Neural cell (in vitro differentiated cells): ENCODE measurements around the gene GALK1. TPM values are rescaled to one million over a fixed set of nuclear protein-coding genes. Genes with fewer than 3 reads are reported as not detected.

Source experiments
- H2AFZ ChIP-seq: fragments of 200-600, 300-800 bp; sonication (generic), shearing (Covaris generic); 2 replicates; pipeline ENCODE4 v1.6.0; 2014; ENCODE audit warnings: low read depth, mild to moderate bottlenecking, antibody characterized with exemption, low read length, moderate library complexity
- H3F3A ChIP-seq: fragments of 200-600 bp; shearing (Covaris generic); 2 replicates; pipeline ENCODE4 v1.6.1; 2016; ENCODE audit warnings: mild to moderate bottlenecking, moderate library complexity, mixed read lengths, antibody characterized with exemption, low read length; ENCODE audit not compliant: insufficient read depth, poor library complexity, severe bottlenecking
- H3K27ac ChIP-seq: fragments of 200-600, 300-800 bp; sonication (generic), shearing (Covaris generic); 2 replicates; pipeline ENCODE4 v1.5.1; 2014; ENCODE audit warnings: mild to moderate bottlenecking, low read length, moderate library complexity
- H3K27me3 ChIP-seq: fragments of 300-800, 200-600 bp; sonication (generic), shearing (Covaris generic); 2 replicates; pipeline ENCODE4 v1.6.0; 2014; ENCODE audit warnings: mild to moderate bottlenecking, low read depth, low read length, moderate library complexity; ENCODE audit not compliant: insufficient read depth
- H3K36me3 ChIP-seq: fragments of 300-800, 200-600 bp; sonication (generic), shearing (Covaris generic); 2 replicates; pipeline ENCODE4 v1.5.1; 2014; ENCODE audit warnings: mild to moderate bottlenecking, antibody characterized with exemption, low read length, moderate library complexity; ENCODE audit not compliant: insufficient read depth
- H3K4me2 ChIP-seq: fragments of 300-800, 200-600 bp; sonication (generic), shearing (Covaris generic); 2 replicates; pipeline ENCODE4 v1.6.0; 2014; ENCODE audit warnings: mild to moderate bottlenecking, low read length
- H3K4me3 ChIP-seq: fragments of 300-800, 200-600 bp; sonication (generic), shearing (Covaris generic); 2 replicates; pipeline ENCODE4 v1.5.1; 2014; ENCODE audit warnings: mild to moderate bottlenecking, low read length, moderate library complexity
- H3K79me2 ChIP-seq: fragments of 200-600 bp; shearing (Covaris generic); replicated peaks from 2 replicates; pipeline ENCODE4 v1.6.0; 2014; ENCODE audit warnings: mild to moderate bottlenecking, low read length, moderate library complexity; ENCODE audit not compliant: insufficient read depth
- H3K9ac ChIP-seq: fragments of 300-800, 200-600 bp; sonication (generic), shearing (Covaris generic); 2 replicates; pipeline ENCODE4 v1.6.1; 2016; ENCODE audit warnings: mild to moderate bottlenecking, low read length, mixed read lengths
- H3K9me2 ChIP-seq: fragments of 200-600 bp; shearing (Covaris generic); 2 replicates; pipeline ENCODE4 v1.6.1; 2016; ENCODE audit warnings: mild to moderate bottlenecking, low read length, mixed read lengths; ENCODE audit not compliant: insufficient read depth
- H3K9me3 ChIP-seq: fragments of 200-600, 300-800 bp; sonication (generic), shearing (Covaris generic); 2 replicates; pipeline ENCODE4 v1.6.1; 2016; ENCODE audit warnings: mild to moderate bottlenecking, mixed run types, low read length, moderate library complexity, mixed read lengths
- H4K20me1 ChIP-seq: fragments of 200-600 bp; shearing (Covaris generic); 2 replicates; pipeline ENCODE4 v1.6.1; 2016; ENCODE audit warnings: mild to moderate bottlenecking, mixed run types; ENCODE audit not compliant: insufficient read depth
- EP300 ChIP-seq: fragments of 450-650 bp; conservative IDR thresholded peaks from 2 replicates; pipeline ENCODE4 v1.6.1; 2014; ENCODE audit warnings: antibody characterized with exemption, mild to moderate bottlenecking, moderate library complexity; ENCODE audit not compliant: poor library complexity, severe bottlenecking
- EZH2 ChIP-seq: fragments of 200-600, 300-800 bp; shearing (Covaris generic), sonication (generic); IDR thresholded peaks from 2 replicates; pipeline ENCODE4 v1.6.1; 2014; ENCODE audit warnings: antibody characterized with exemption, low read length, borderline replicate concordance, mild to moderate bottlenecking; ENCODE audit not compliant: insufficient read depth, poor library complexity, severe bottlenecking
- MXI1 ChIP-seq: fragments of 450-650 bp; conservative IDR thresholded peaks from 2 replicates; pipeline ENCODE4 v1.6.1; 2014; ENCODE audit warnings: antibody characterized with exemption, mild to moderate bottlenecking; ENCODE audit not compliant: poor library complexity, severe bottlenecking
- POLR2AphosphoS5 ChIP-seq: IDR thresholded peaks from 2 replicates; pipeline ENCODE4 v1.6.1; 2012
- RAD21 ChIP-seq: fragments of 450-650 bp; conservative IDR thresholded peaks from 2 replicates; pipeline ENCODE4 v1.6.1; 2014; ENCODE audit warnings: antibody characterized with exemption, mild to moderate bottlenecking, moderate library complexity
- REST ChIP-seq: IDR thresholded peaks from 2 replicates; pipeline ENCODE4 v1.6.1; 2012; ENCODE audit warnings: borderline replicate concordance
- SMC3 ChIP-seq: fragments of 450-650 bp; conservative IDR thresholded peaks from 2 replicates; pipeline ENCODE4 v1.6.1; 2014; ENCODE audit warnings: antibody characterized with exemption, mild to moderate bottlenecking, moderate library complexity; ENCODE audit not compliant: poor library complexity
- TAF1 ChIP-seq: IDR thresholded peaks from 2 replicates; pipeline ENCODE4 v1.6.1; 2012; ENCODE audit warnings: low read depth
- polyA plus RNA-seq: library from polyadenylated mRNA; depleted of rRNA; stranded (reverse); fragments of >200 nt; gene quantifications from 2 replicates; pipeline ENCODE4 v1.2.3, GENCODE V29; 2014
- TF ChIP-seq, protein P1 (sequence below): fragments of 450-650 bp; IDR thresholded peaks from 2 replicates; pipeline ENCODE4 v1.5.1; 2014; ENCODE audit warnings: antibody characterized with exemption, mild to moderate bottlenecking, moderate library complexity; ENCODE audit not compliant: poor library complexity, severe bottlenecking

GALK1 gene
- polyA plus RNA-seq, 1 donor from 2014 or later, result 4.8 TPM

- H3K27me3 ChIP-seq, result no peaks in the 10 kb centered on the region
- H4K20me1 ChIP-seq, result peaks cover 38% of the 10 kb centered on the region
- H3K79me2 ChIP-seq, result peaks cover 38% of the 10 kb centered on the region
- H3K4me2 ChIP-seq, result no peak overlapping the region
- H2AFZ ChIP-seq, result no peak overlapping the region
- no peaks in the 10 kb centered on the region for H3K9me2 ChIP-seq
- peaks cover 3% of the 10 kb centered on the region for H3K36me3 ChIP-seq
- no peaks in the 10 kb centered on the region for H3F3A ChIP-seq
- no peak overlapping the region for H3K4me3 ChIP-seq
- TF ChIP-seq, protein P1, sequence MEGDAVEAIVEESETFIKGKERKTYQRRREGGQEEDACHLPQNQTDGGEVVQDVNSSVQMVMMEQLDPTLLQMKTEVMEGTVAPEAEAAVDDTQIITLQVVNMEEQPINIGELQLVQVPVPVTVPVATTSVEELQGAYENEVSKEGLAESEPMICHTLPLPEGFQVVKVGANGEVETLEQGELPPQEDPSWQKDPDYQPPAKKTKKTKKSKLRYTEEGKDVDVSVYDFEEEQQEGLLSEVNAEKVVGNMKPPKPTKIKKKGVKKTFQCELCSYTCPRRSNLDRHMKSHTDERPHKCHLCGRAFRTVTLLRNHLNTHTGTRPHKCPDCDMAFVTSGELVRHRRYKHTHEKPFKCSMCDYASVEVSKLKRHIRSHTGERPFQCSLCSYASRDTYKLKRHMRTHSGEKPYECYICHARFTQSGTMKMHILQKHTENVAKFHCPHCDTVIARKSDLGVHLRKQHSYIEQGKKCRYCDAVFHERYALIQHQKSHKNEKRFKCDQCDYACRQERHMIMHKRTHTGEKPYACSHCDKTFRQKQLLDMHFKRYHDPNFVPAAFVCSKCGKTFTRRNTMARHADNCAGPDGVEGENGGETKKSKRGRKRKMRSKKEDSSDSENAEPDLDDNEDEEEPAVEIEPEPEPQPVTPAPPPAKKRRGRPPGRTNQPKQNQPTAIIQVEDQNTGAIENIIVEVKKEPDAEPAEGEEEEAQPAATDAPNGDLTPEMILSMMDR, result no peak
- TF ChIP-seq POLR2AphosphoS5, result peak; percentile 4
- no peak overlapping the region for H3K9ac ChIP-seq
- no peak overlapping the region for H3K27ac ChIP-seq
- H3K9me3 ChIP-seq, result no peaks in the 10 kb centered on the region
These were observed 8.3 kb upstream of the GALK1 start for GRCh38 chr17:75773121-75773807.

DNA sequence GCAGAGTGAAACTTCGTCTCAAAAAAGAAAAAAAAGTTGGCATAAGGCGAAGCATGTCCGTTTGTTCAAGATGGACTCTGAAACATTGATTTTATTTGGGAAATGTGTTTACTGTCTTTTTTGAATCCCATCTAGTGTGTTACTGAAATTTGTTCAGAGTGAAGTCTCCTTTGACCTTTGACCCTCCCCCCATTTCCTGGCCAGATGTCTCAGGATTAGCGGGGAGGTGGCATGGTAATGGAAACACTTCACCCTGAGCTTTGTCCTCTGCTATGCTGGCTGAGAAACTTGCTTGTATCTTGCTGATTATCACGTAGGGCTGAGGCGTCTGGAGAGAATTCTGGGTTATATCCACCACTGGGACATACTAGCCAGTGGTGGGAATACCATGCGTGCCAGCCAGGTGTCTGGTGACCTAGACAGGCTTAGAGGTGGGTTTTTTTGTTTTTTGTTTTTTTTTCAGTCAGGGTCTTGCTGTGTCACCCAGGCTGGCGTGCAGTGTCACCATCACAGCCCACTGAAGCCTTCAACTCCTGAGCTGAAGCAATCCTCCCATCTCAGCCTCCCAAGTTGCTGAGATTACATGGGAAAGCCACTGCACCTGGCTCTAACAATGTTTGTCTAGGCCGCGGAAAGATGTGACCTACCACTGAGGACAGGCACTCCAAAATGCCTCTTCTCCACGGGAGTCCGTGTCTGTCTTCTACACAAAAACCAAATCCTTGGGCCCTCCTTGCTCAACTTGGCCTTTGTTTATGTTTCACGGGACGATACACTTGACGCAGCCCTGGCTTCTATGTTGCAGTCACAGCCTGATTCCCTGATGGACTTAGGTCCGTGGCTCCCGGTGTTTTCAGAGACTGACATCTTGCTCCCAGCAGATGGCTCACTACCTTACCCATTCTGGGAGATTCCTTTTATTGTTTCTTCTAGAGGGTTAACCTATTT is 6.6 kb upstream of the GALK1 start:
- H3F3A ChIP-seq, result no peaks in the 10 kb centered on the region
- peaks cover 22% of the 10 kb centered on the region for H3K79me2 ChIP-seq
- no peaks in the 10 kb centered on the region for H3K36me3 ChIP-seq
- peaks cover 21% of the 10 kb centered on the region for H4K20me1 ChIP-seq
- no peaks in the 10 kb centered on the region for H3K9me3 ChIP-seq
- TF ChIP-seq, protein P1, result no peak
- TF ChIP-seq POLR2AphosphoS5, result peak; percentile 15
- H3K9ac ChIP-seq, result no peak overlapping the region
- H3K27me3 ChIP-seq, result no peaks in the 10 kb centered on the region
- H3K9me2 ChIP-seq, result no peaks in the 10 kb centered on the region
- H2AFZ ChIP-seq, result no peak overlapping the region
- H3K4me2 ChIP-seq, result no peak overlapping the region
- H3K4me3 ChIP-seq, result no peak overlapping the region
- no peak overlapping the region for H3K27ac ChIP-seq

- Histone ChIP-seq H2AFZ (no peak overlapping the region), H3K4me2 (no peak overlapping the region), H3K9me2 (no peaks in the 10 kb centered on the region), H3K4me3 (no peak overlapping the region), H3K9ac (no peak overlapping the region), H3F3A (no peaks in the 10 kb centered on the region), H3K27ac (no peak overlapping the region), H4K20me1 (peaks cover 2% of the 10 kb centered on the region), H3K9me3 (no peaks in the 10 kb centered on the region), H3K36me3 (no peaks in the 10 kb centered on the region), H3K27me3 (peaks cover 4% of the 10 kb centered on the region), H3K79me2 (peaks cover 3% of the 10 kb centered on the region)
- TF ChIP-seq REST (no peak), MXI1 (no peak), RAD21 (no peak), EZH2 (no peak), SMC3 (no peak), TAF1 (no peak), EP300 (no peak), POLR2AphosphoS5 (no peak)
- TF ChIP-seq, protein P1, result no peak
These were observed 4.5 kb upstream of the GALK1 start for GRCh38 chr17:75769536-75769935.
